HG03354 (cell line): ENCODE results near the gene ERC2.
A peak's percentile ranks its signal among the peaks of the same experiment; 100 is the strongest.
"Not testable (repeated sequence)": the region's sequence is repeated elsewhere in the genome, so short reads cannot be mapped to it uniquely, and the experiment has no call there.

Experiments used
- ATAC-seq: cut with Tn5 transposase; IDR thresholded peaks from one replicate; pipeline ENCODE4 v1.9.1; 2021; ENCODE audit warnings: mild to moderate bottlenecking; ENCODE audit not compliant: unreplicated experiment, poor library complexity, severe bottlenecking

ERC2 gene

GRCh38 chr3:56269755-56270535 is 198.3 kb downstream of the ERC2 start:
- ATAC-seq, result no peak

GRCh38 chr3:56268616-56269383 is 199.5 kb downstream of the ERC2 start:
- no peak for ATAC-seq

- not testable (repeated sequence) for ATAC-seq
Measured at GRCh38 chr3:56261852-56262251, 206.4 kb downstream of the ERC2 start.

GRCh38 chr3:56260262-56260661 is 208.0 kb downstream of the ERC2 start:
- ATAC-seq, result no peak

- ATAC-seq, result no peak
Measured at GRCh38 chr3:56257826-56258225, 210.4 kb downstream of the ERC2 start.

- ATAC-seq, result no peak
Measured at GRCh38 chr3:56254835-56255234, 213.4 kb downstream of the ERC2 start.

GRCh38 chr3:56253941-56254665 is 214.2 kb downstream of the ERC2 start:
- no peak for ATAC-seq

GRCh38 chr3:56251343-56251945 is 216.8 kb downstream of the ERC2 start:
- peak; percentile 43 for ATAC-seq

GRCh38 chr3:56248021-56248420 is 220.2 kb downstream of the ERC2 start:
- ATAC-seq, result no peak

GRCh38 chr3:56238299-56238698 is 230.0 kb downstream of the ERC2 start:
- ATAC-seq, result no peak

GRCh38 chr3:56233742-56234141 is 234.5 kb downstream of the ERC2 start:
- ATAC-seq, result no peak

GRCh38 chr3:56229311-56229710 is 239.0 kb downstream of the ERC2 start:
- no peak for ATAC-seq

- no peak for ATAC-seq
Measured at GRCh38 chr3:56222866-56223265, 245.4 kb downstream of the ERC2 start.

- no peak for ATAC-seq
Measured at GRCh38 chr3:56219894-56220805, 248.1 kb downstream of the ERC2 start.

GRCh38 chr3:56209982-56210751 is 258.1 kb downstream of the ERC2 start:
- no peak for ATAC-seq

GRCh38 chr3:56207922-56208321 is 260.3 kb downstream of the ERC2 start:
- no peak for ATAC-seq

- no peak for ATAC-seq
Measured at GRCh38 chr3:56205406-56205805, 262.9 kb downstream of the ERC2 start.

GRCh38 chr3:56202997-56203396 is 265.3 kb downstream of the ERC2 start:
- ATAC-seq, result no peak
